CD4-positive, alpha-beta T cell (primary cell): ENCODE results near the gene RANBP10. TPM values are rescaled to one million over a fixed set of nuclear protein-coding genes. Genes with fewer than 3 reads are reported as not detected.
A peak's percentile ranks its signal among the peaks of the same experiment; 100 is the strongest.

ENCODE experiments used
- ATAC-seq: fragments of 200-7000 bp; cut with Tn5 transposase; one replicate; pipeline ENCODE4 v1.10.0; 2022; ENCODE audit warnings: mild to moderate bottlenecking; ENCODE audit not compliant: poor library complexity
- CTCF ChIA-PET: fragments of 350-600 bp; sonication (Branson Sonifier 250); formaldehyde crosslinking; loops from one replicate; lab custom pipeline; 2021; ENCODE audit warnings: antibody characterized with exemption, inconsistent platforms; lab: Charles Lee
- POLR2A ChIA-PET: fragments of 350-600 bp; sonication (Branson Sonifier 250); formaldehyde crosslinking; loops from one replicate; lab custom pipeline; 2021; ENCODE audit warnings: antibody characterized with exemption, inconsistent platforms; lab: Charles Lee
- DNase-seq, 14 experiments: peaks; one replicate each; pipeline ENCODE4 v3.0.0-alpha.2; 2013 to 2020; ENCODE audit warnings: mixed read lengths in 2 of 14
- H3K27ac ChIP-seq, 2 donors: one replicate each; pipeline versions ENCODE4 v1.5.1 to v1.7.0; 2013; ENCODE audit warnings: low read length in 2 of 2, low read depth in 1 of 2, mild to moderate bottlenecking in 1 of 2
- H3K27me3 ChIP-seq, 2 experiments: 1 replicate in 1 of 2; 2 replicates in 1 of 2; pipeline versions ENCODE4 v1.6.1 to v1.7.0; 2013; ENCODE audit warnings: low read length in 2 of 2, control low read depth in 1 of 2, mild to moderate bottlenecking in 1 of 2, moderate library complexity in 1 of 2; ENCODE audit not compliant: insufficient read depth in 2 of 2, control insufficient read depth in 1 of 2
- H3K36me3 ChIP-seq: one replicate; pipeline ENCODE4 v1.6.1; 2013; ENCODE audit warnings: low read length, control low read depth; ENCODE audit not compliant: insufficient read depth
- H3K4me1 ChIP-seq: one replicate; pipeline ENCODE4 v1.6.1; 2013; ENCODE audit warnings: low read length, control low read depth; ENCODE audit not compliant: insufficient read depth
- H3K4me3 ChIP-seq: one replicate; pipeline ENCODE4 v1.5.1; 2013; ENCODE audit warnings: mild to moderate bottlenecking, low read length, moderate library complexity
- H3K9me3 ChIP-seq, 2 experiments: 1 replicate in 1 of 2; 2 replicates in 1 of 2; pipeline versions ENCODE4 v1.6.1 to v1.7.0; 2013; ENCODE audit warnings: low read length in 2 of 2, mild to moderate bottlenecking in 2 of 2, control low read depth in 1 of 2, moderate library complexity in 1 of 2; ENCODE audit not compliant: control insufficient read depth in 1 of 2, insufficient read depth in 1 of 2
- H3K27ac Mint-ChIP-seq: one replicate; pipeline ENCODE4 v1.8.0; 2020; ENCODE audit warnings: mixed read lengths
- H3K27me3 Mint-ChIP-seq: one replicate; pipeline ENCODE4 v1.8.0; 2021; ENCODE audit warnings: mixed read lengths
- H3K36me3 Mint-ChIP-seq: one replicate; pipeline ENCODE4 v1.8.0; 2021; ENCODE audit warnings: low read depth, mixed read lengths
- H3K4me1 Mint-ChIP-seq: one replicate; pipeline ENCODE4 v1.8.0; 2021; ENCODE audit warnings: low read depth, mixed read lengths
- H3K4me3 Mint-ChIP-seq: one replicate; pipeline ENCODE4 v1.8.0; 2020; ENCODE audit warnings: mild to moderate bottlenecking, mixed read lengths
- H3K9me3 Mint-ChIP-seq: one replicate; pipeline ENCODE4 v1.8.0; 2020; ENCODE audit warnings: mixed read lengths
- CTCF ChIP-seq: fragments of 200-600 bp; IDR thresholded peaks from one replicate; pipeline ENCODE4 v1.8.0; 2022; ENCODE audit warnings: antibody characterized with exemption, mild to moderate bottlenecking
- intact Hi-C, 2 experiments: fragments of 100-400 bp; cut with DNase I in 1 of 2; cut with micrococcal nuclease in 1 of 2; formaldehyde crosslinking; loops; one replicate each; pipeline versions ENCODE4 v1.15.1 to v1.9.0; 2023 to 2025; cut with DNase I, micrococcal nuclease
- total RNA-seq, 174 experiments: library from RNA in 2 of 174; stranded (reverse) in 2 of 174; gene quantifications; one replicate each; pipeline ENCODE4 v1.2.3 and lab custom pipeline; 2021 to 2026

Gene RANBP10
- total RNA-seq, 2 experiments from 2014 or later: 12.0 to 13.6 TPM

- H3K36me3 Mint-ChIP-seq: peaks cover 30% of the 10 kb centered on the region
- ChIA-PET POLR2A (interaction anchor here (0.6 to 2.4 kb wide), 15 partner anchors 9 to 272 kb away, joined by 3 to 18 read pairs (median 4); partner anchors contain the start of genes CTCF, EDC4, GFOD2 and NUTF2), CTCF (interaction anchor here (0.9 to 2.4 kb wide), 4 partner anchors 9 to 49 kb away, joined by 3 to 44 read pairs (median 4); no protein-coding TSS in a partner anchor)
- no peaks in the 10 kb centered on the region for H3K27me3 Mint-ChIP-seq
- peaks cover 20% of the 10 kb centered on the region for H3K4me1 Mint-ChIP-seq
- peak overlapping the region; percentile 72 for H3K27ac Mint-ChIP-seq
- H3K9me3 Mint-ChIP-seq: no peaks in the 10 kb centered on the region
- Histone ChIP-seq H3K4me3 (peak overlapping the region; percentile 87), H3K9me3 (no peaks in the 10 kb centered on the region), H3K4me1 (peaks cover 20% of the 10 kb centered on the region), H3K27me3 (no peaks in the 10 kb centered on the region), H3K27ac (peak overlapping the region in 1 of 2 donors; percentile 26), H3K36me3 (peaks cover 28% of the 10 kb centered on the region)
- no peak for DNase-seq
- H3K4me3 Mint-ChIP-seq: peak overlapping the region; percentile 93
- TF ChIP-seq CTCF: no peak
- intact Hi-C loops: loop anchor here in 1 of 2 experiments (5.0 kb wide), 1 partner anchor 38 kb away; the partner anchor contains the start of gene EDC4
- no peak for ATAC-seq
Observed at GRCh38 chr16:67834242-67834614, 27.9 kb upstream of the RANBP10 start.

- H3K4me3 ChIP-seq: peak overlapping the region; percentile 87
- CTCF ChIA-PET: interaction anchor here (0.6 to 2.4 kb wide), 5 partner anchors 10 to 61 kb away, joined by 3 to 44 read pairs (median 4); no protein-coding TSS in a partner anchor
- peak overlapping the region; percentile 93 for H3K4me3 Mint-ChIP-seq
- no peaks in the 10 kb centered on the region for H3K27me3 Mint-ChIP-seq
- no peaks in the 10 kb centered on the region for H3K9me3 Mint-ChIP-seq
- POLR2A ChIA-PET: interaction anchor here (0.6 to 2.4 kb wide), 17 partner anchors 10 to 271 kb away, joined by 3 to 18 read pairs (median 3); partner anchors contain the start of genes CENPT, CTCF, EDC4 and GFOD2
- H3K4me1 ChIP-seq: peaks cover 20% of the 10 kb centered on the region
- ATAC-seq: peak; percentile 99
- peak; percentile 87 to 95 (median 91) for DNase-seq
- peaks cover 30% of the 10 kb centered on the region for H3K36me3 Mint-ChIP-seq
- intact Hi-C loops: loop anchor here (1.0 to 5.0 kb wide), 4 partner anchors 13 to 39 kb away; partner anchors contain the start of genes NUTF2 (in 2 of the 2), CENPT (in 1 of the 2), EDC4 (in 1 of the 2) and RANBP10 (in 1 of the 2)
- H3K9me3 ChIP-seq: no peaks in the 10 kb centered on the region
- H3K36me3 ChIP-seq: peaks cover 28% of the 10 kb centered on the region
- H3K27ac ChIP-seq: peak overlapping the region in 1 of 2 donors; percentile 34
- H3K4me1 Mint-ChIP-seq: peaks cover 20% of the 10 kb centered on the region
- H3K27me3 ChIP-seq: no peaks in the 10 kb centered on the region
- H3K27ac Mint-ChIP-seq: peak overlapping the region; percentile 72
- no peak for TF ChIP-seq CTCF
Observed at GRCh38 chr16:67833415-67834241, 27.3 kb upstream of the RANBP10 start.

- CTCF ChIA-PET: interaction anchor here (0.6 to 2.4 kb wide), 4 partner anchors 12 to 62 kb away, joined by 3 to 44 read pairs (median 4); no protein-coding TSS in a partner anchor
- Mint-ChIP-seq H3K27ac (peak overlapping the region; percentile 72), H3K9me3 (no peaks in the 10 kb centered on the region), H3K36me3 (peaks cover 33% of the 10 kb centered on the region), H3K27me3 (no peaks in the 10 kb centered on the region), H3K4me3 (peak overlapping the region; percentile 93), H3K4me1 (peaks cover 20% of the 10 kb centered on the region)
- no peaks in the 10 kb centered on the region for H3K9me3 ChIP-seq
- H3K27me3 ChIP-seq: no peaks in the 10 kb centered on the region
- intact Hi-C loops: loop anchor here (1.0 to 5.0 kb wide), 4 partner anchors 13 to 39 kb away; partner anchors contain the start of genes NUTF2 (in 2 of the 2), CENPT (in 1 of the 2), EDC4 (in 1 of the 2) and RANBP10 (in 1 of the 2)
- peaks cover 34% of the 10 kb centered on the region for H3K36me3 ChIP-seq
- DNase-seq (no peak), ATAC-seq (no peak)
- POLR2A ChIA-PET: interaction anchor here (0.6 to 2.4 kb wide), 11 partner anchors 11 to 271 kb away, joined by 3 to 18 read pairs (median 4); partner anchors contain the start of genes CTCF, GFOD2, NUTF2 and PSKH1
- TF ChIP-seq CTCF: no peak
- peak overlapping the region; percentile 87 for H3K4me3 ChIP-seq
- no peak overlapping the region for H3K27ac ChIP-seq
- peaks cover 20% of the 10 kb centered on the region for H3K4me1 ChIP-seq
Observed at GRCh38 chr16:67833030-67833414, 26.7 kb upstream of the RANBP10 start.
